ENCODE measurements around the gene JUNB. TPM values are rescaled to one million over a fixed set of nuclear protein-coding genes. Genes with fewer than 3 reads are reported as not detected.

The JUNB gene
- total RNA-seq, 1 experiment from 2014 or later = 194 TPM

DNA sequence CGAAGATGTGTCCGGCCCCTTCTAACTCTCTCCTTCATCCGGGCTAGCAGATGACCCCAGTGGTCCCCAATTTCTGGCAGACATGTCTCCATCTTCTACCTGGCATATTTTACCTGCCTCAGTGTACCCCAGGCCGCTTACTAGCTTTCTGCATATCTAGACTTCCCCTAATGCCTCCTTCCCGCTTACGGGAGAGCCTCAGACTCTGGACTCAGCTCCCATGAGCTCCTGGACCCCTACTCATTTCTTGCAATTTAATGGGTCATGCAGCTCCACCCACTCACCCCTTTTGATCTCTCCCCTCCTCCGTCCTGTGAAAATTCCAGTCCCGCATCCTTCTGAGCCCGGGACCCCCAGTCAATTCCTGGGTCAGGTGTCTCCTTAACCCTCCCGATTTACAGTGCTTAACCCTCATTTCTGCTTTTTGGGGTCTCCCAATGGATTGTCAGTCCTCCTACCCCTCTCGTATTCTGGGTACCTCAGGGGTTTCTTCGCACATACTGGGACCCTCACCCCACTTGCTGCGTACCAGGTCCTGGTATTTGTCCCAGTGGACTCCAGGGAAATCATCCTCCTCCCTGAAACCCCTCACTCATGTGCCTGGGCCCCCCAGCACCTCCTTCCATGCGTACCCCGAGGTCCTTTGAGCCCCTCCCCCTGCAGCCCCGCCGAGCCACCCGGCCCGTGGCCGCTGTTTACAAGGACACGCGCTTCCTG is 500 bp upstream of the JUNB start:
- Histone ChIP-seq H3K79me2 (ENCODE audit: insufficient read depth, low read length) (peaks cover 19% of the 10 kb centered on the region), H3K9me2 (ENCODE audit: insufficient read depth) (no peaks in the 10 kb centered on the region), H2AFZ (ENCODE audit: low read depth, low read length, poor library complexity, severe bottlenecking) (no peak overlapping the region), H3K9ac (ENCODE audit: low read length) (peak overlapping the region; percentile 93), H3K36me3 (ENCODE audit: control insufficient read depth in 1 of 2, insufficient read depth in 2 of 2, low read length in 2 of 2) (no peaks in the 10 kb centered on the region), H3K4me2 (ENCODE audit: low read length) (peak overlapping the region; percentile 99), H3K27me3 (ENCODE audit: insufficient read depth, low read length) (no peaks in the 10 kb centered on the region), H3K4me1 (ENCODE audit: control insufficient read depth in 1 of 2, insufficient read depth in 2 of 2, low read length in 2 of 2) (peaks cover 61 to 90% of the 10 kb centered on the region in 2 experiments), H3K27ac (ENCODE audit: low read depth, low read length) (peak overlapping the region; percentile 96), H3K4me3 (replicated peaks in 1 of 2; ENCODE audit: low read depth in 1 of 2, low read length in 2 of 2) (peak overlapping the region; percentile 77 to 84), H3K9me3 (ENCODE audit: control insufficient read depth in 1 of 2, insufficient read depth in 1 of 2, low read depth in 1 of 2, low read length in 2 of 2) (no peaks in the 10 kb centered on the region), H4K20me1 (ENCODE audit: insufficient read depth) (no peaks in the 10 kb centered on the region)
- BruUV-seq (replicated peaks) = no TSS peak
- DNase-seq (ENCODE audit: low read depth, low spot score) (no peak), ATAC-seq (no peak)
- POLR2A ChIA-PET = interaction anchor here (0.7 to 6.7 kb wide), 16 partner anchors 8 to 109 kb away, joined by 3 to 172 read pairs (median 8); partner anchors contain the start of genes DHPS, GET3, HOOK2 and PRDX2
- intact Hi-C loops (cut with micrococcal nuclease) = no loop called here
- TF ChIP-seq SRF (IDR thresholded peaks at IDR 0.05; ENCODE audit: low read depth) (no peak), CEBPB (IDR thresholded peaks at IDR 0.05; ENCODE audit: low read depth) (no peak), EZH2phosphoT487 (IDR thresholded peaks at IDR 0.05; ENCODE audit: borderline replicate concordance) (no peak), CTCF (IDR thresholded peaks at IDR 0.05 in 2 of 3, conservative IDR thresholded peaks at IDR 0.05 in 1 of 3; ENCODE audit: borderline replicate concordance in 1 of 3, insufficient read depth in 1 of 3, low read depth in 2 of 3, low read length in 2 of 3) (no peak), JUND (IDR thresholded peaks at IDR 0.05) (no peak), SIN3A (IDR thresholded peaks at IDR 0.05; ENCODE audit: low read depth) (no peak), TCF7L2 (IDR thresholded peaks at IDR 0.05; ENCODE audit: borderline replicate concordance, extremely low read depth, insufficient read depth, insufficient read length) (no peak), EZH2 (IDR thresholded peaks at IDR 0.05) (no peak), EGR1 (IDR thresholded peaks at IDR 0.05; ENCODE audit: low read depth) (no peak), POLR2A (IDR thresholded peaks at IDR 0.05; ENCODE audit: borderline replicate concordance, extremely low read depth, insufficient read depth, insufficient read length) (no peak), ATF3 (IDR thresholded peaks at IDR 0.05) (no peak), CBX3 (IDR thresholded peaks at IDR 0.05; ENCODE audit: low read depth) (no peak), FOSL1 (IDR thresholded peaks at IDR 0.05; ENCODE audit: low read depth) (no peak), ZFX (IDR thresholded peaks at IDR 0.05) (no peak), ZBTB33 (IDR thresholded peaks at IDR 0.05; ENCODE audit: extremely low read depth, insufficient replicate concordance, low read length) (no peak), POLR2AphosphoS5 (IDR thresholded peaks at IDR 0.05; ENCODE audit: low read depth, low read length) (no peak), ZNF274 (IDR thresholded peaks at IDR 0.05; ENCODE audit: low read depth, low read length) (no peak)
- TF ChIP-seq, protein P1, sequence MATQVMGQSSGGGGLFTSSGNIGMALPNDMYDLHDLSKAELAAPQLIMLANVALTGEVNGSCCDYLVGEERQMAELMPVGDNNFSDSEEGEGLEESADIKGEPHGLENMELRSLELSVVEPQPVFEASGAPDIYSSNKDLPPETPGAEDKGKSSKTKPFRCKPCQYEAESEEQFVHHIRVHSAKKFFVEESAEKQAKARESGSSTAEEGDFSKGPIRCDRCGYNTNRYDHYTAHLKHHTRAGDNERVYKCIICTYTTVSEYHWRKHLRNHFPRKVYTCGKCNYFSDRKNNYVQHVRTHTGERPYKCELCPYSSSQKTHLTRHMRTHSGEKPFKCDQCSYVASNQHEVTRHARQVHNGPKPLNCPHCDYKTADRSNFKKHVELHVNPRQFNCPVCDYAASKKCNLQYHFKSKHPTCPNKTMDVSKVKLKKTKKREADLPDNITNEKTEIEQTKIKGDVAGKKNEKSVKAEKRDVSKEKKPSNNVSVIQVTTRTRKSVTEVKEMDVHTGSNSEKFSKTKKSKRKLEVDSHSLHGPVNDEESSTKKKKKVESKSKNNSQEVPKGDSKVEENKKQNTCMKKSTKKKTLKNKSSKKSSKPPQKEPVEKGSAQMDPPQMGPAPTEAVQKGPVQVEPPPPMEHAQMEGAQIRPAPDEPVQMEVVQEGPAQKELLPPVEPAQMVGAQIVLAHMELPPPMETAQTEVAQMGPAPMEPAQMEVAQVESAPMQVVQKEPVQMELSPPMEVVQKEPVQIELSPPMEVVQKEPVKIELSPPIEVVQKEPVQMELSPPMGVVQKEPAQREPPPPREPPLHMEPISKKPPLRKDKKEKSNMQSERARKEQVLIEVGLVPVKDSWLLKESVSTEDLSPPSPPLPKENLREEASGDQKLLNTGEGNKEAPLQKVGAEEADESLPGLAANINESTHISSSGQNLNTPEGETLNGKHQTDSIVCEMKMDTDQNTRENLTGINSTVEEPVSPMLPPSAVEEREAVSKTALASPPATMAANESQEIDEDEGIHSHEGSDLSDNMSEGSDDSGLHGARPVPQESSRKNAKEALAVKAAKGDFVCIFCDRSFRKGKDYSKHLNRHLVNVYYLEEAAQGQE (IDR thresholded peaks at IDR 0.05; ENCODE audit: low read depth) = no peak
- CTCF ChIA-PET = interaction anchor here (0.7 to 7.4 kb wide), 5 partner anchors 8 to 33 kb away, joined by 3 to 88 read pairs (median 21); partner anchors contain the start of gene HOOK2
- RAD21 ChIA-PET (ENCODE audit: low non-redundant PET in 1 of 2, low total read pairs in 2 of 2, uncharacterized antibody in 2 of 2, unreplicated experiment in 2 of 2) = interaction anchor here (0.6 to 1.4 kb wide), 4 partner anchors 8 to 94 kb away, joined by 3 to 8 read pairs (median 4); partner anchors contain the start of gene FBXW9 (in 1 of the 2)
